GM21390 (cell line): ENCODE data around the gene CARMIL1.
"Not testable (repeated sequence)": the region's sequence is repeated elsewhere in the genome, so short reads cannot be mapped to it uniquely, and the experiment has no call there.

Experiments used
- ATAC-seq: cut with Tn5 transposase; IDR thresholded peaks from one replicate; pipeline ENCODE4 v1.9.1; 2021; ENCODE audit not compliant: unreplicated experiment

CARMIL1 gene

DNA sequence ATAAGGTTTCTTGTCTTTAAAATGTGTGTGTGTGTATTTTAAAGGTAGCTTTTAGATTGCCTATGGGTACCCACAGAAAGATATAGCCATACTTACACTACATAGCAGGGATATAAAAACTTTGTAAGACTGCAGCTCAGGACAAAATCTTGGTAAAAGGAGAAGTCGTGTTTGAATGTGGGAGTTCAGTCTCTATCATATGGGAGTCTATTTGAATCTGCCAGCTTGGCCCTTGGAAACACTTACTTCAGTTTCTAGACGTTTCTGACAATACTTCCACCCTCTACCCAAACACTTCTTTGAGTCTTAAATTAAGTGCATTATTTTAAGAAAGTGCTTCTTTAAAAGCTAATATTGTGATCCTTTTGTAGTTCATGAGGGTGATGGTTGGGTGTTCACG is 155.7 kb downstream of the CARMIL1 start:
- no peak for ATAC-seq

DNA sequence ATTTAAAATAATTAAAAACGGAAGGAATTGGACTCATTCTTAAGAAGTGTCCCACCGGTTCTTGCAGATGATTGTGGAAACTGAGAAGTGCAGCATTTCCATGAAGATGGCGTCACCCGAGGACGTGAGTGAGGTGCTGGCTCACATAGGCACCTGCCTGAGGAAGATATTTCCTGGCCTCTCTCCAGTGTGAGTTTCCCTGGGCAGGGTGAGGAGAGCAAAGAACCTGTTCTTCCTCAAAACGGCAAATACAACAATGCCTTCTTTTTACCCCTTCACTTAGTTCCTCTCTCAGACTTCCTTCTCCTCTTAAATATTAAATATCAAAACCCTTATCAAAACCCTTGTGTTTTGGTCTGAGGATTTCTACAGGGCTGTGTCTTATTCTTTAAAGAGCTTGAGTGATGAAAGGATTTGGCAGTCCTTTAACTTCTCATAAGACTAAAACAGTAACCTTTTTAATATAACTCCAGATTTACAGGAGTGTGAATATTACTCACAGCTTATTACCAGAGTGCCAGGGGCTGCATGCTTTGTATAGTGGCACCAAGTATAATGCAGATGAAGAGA is 156.3 kb downstream of the CARMIL1 start:
- ATAC-seq, result no peak

DNA sequence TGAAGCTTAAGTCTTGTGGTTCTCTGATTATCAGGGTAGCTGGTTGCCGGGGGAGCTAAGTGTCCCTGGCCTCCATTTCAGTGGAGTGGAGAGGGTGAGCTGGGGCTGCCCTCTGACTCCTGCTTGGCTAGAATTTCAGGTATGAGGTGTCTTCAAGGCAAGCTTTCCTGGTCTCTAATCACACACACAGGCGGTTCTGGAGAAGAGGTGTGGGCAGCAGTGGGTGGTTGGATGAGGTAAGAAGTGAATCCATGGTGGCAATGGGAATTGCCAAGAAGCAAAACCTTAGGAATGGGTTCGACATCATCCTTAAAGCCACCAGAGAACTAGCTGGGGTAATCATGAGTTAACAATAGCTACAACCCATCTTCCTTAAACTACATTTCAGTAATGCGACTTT is 157.6 kb downstream of the CARMIL1 start:
- ATAC-seq, result no peak

DNA sequence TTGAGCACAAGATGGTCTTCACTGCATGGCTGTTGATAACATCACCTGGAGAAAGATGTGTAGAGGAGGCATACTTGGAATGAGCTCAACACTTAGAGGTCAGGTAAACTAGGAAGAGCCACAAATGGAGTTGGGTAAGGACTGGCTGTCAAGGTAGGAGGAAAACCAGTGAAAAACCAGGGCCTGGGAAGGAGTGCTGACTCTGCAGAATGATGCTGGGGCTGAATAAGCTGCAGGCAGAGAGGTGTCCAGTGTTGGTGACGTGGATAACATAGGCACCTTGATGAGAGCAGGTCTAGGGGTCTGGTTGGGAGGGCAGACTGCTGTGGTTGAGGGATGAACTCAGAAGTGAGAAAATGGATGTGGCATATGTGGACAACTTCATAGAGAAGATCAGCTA is 160.2 kb downstream of the CARMIL1 start:
- ATAC-seq, result no peak

DNA sequence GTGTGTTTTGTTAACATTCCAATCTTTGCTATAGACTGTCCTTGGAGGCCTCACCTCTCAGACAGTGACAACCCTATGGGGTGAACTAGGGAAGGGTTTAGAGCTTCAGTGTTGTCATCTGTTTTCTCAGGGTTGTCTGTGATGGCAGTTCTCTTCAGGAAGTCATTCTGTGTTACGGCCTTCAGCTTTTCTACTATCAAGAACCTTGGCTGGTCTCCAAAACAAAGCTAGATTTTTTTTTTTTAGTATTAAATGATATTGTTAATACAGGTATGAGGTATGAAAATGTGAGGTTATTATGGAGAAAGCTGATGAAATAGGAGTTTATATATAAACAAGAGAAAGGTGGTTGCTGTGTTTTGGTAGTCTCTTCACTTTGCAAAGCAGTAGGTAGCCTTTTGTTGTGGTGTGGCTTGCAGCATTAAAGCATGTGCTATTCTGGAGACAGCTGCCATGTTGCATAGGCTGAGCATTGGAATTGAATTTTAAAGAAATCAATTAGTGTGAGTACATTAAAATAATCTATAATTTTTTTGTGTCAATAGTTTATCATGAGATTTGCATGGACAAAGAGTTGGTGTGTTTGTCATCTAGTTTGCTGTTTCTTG is 162.6 kb downstream of the CARMIL1 start:
- ATAC-seq, result no peak

DNA sequence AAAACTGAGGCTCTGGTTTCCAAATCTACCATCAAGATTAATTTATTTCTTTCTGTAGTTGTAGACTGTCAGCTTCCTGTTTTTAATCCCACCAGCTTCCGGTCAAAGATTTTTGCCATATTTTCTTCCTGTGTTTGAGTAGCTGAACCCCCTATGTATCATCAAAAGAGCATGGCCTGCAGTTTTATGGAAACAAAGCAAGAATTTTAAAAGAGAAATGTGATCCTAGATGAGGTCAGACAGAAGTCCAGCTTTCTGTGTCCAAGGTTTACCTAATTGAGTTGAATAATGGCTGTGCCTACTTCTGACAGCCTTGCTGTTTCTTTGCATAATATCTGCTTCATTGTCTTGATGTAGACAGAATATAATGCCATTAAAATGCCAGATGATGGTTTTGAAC is 163.7 kb downstream of the CARMIL1 start:
- no peak for ATAC-seq

DNA sequence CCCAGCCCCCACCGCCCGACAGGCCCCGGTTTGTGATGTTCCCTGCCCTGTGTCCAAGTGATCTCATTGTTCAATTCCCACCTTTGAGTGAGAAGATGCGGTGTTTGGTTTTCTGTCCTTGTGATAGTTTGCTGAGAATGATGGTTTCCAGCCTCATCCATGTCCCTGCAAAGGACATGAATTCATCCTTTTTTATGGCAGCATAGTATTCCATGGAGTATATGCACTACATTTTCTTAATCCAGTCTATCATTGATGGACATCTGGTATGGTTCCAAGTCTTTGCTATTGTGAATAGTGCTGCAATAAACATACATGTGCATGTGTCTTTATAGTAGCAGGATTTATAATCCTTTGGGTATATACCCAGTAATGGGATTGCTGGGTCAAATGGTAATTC is 165.3 kb downstream of the CARMIL1 start:
- not testable (repeated sequence) for ATAC-seq

DNA sequence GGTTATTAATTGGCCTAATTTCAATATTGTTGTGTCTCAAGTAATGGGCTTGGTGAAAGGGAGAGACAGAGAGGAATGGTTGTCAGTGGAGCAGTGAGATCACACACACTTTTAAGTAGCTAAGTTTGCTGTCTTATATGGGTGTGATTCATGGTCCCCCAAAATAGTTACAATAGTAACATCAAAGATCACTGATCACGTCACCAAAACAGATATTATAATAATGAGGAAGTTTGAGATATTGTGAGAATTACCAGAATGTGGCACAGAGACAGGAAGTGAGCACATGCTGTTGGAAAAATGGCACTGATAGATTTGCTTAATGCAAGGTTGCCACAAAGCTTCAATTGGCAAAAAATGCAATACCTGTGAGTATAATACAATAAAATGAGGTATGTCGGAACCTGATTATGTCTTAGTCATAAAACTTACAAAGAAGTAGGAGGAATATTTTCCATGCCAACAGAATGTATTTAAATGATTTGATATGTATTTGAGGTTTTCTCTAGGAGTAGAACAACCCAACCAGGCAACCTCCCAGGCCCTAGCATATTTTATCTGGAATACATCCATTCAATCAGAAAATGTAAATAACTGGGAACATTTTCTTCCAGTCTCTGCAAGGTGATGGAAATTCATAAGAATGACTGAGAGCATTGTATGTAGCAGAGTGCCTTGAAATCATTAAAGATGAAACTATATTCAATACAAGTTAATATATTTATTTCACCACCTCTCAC is 167.8 kb downstream of the CARMIL1 start:
- no peak for ATAC-seq

DNA sequence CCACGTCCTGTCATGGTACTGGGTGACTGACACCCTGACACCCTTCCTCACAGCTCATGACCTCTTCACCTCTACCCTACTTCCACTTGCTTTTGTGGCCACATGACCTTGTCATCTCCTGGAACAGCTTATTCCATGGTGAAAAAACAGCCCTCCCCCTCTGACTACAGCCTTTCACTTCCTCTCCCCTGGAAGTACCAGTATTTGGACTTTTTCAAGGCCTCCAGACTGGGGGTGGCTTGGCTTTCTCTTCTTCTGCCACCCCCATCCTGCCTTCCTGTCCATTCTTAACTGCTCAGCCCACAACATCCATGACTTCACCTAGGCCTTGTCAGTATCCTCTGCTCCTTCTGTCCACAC is 168.4 kb downstream of the CARMIL1 start:
- no peak for ATAC-seq

DNA sequence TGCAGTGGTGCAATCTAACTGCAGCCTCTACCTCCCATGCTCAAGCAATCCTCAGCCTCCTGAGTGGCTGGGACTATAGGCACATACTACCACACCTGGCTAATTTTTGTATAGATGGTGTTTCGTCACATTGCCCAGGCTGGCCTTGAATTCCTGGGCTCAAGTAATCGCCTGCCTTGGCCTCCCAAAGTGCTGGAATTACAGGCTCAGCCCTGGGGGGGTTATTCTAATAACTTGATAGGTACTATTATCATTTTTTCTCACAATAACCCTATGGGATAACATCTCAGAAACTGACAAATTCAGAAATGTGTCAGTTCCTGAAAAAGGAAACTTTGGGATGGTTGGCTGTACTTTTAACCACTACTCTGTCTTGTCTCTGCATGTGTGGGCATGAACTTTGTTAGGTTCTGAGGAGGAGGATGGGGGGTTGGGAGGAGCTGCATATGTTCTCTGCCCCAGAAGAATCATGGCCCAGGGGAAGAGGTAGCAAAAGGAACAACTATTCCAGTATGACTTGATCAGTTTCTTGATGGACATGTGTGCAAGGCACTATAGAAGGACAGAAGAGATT is 169.9 kb downstream of the CARMIL1 start:
- no peak for ATAC-seq

DNA sequence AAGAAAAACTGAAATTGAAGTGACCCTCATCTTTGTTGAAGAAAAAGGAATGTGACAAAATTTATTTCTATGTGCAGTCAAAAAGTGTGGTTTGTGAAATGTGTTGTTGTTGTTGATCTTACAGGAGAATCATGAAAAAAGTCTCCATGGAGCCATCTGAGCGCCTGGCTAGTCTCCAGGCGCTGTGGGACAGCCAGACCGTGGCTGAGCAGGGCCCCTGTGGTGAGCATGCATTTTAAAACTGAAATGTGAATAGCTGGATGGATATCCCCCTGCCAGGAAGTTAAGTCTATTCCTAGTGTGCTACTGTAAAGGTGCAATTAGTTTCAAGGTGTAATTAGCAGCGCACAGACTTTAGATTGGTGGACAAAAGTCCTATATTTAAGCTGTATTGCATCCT is 170.6 kb downstream of the CARMIL1 start:
- ATAC-seq, result no peak

DNA sequence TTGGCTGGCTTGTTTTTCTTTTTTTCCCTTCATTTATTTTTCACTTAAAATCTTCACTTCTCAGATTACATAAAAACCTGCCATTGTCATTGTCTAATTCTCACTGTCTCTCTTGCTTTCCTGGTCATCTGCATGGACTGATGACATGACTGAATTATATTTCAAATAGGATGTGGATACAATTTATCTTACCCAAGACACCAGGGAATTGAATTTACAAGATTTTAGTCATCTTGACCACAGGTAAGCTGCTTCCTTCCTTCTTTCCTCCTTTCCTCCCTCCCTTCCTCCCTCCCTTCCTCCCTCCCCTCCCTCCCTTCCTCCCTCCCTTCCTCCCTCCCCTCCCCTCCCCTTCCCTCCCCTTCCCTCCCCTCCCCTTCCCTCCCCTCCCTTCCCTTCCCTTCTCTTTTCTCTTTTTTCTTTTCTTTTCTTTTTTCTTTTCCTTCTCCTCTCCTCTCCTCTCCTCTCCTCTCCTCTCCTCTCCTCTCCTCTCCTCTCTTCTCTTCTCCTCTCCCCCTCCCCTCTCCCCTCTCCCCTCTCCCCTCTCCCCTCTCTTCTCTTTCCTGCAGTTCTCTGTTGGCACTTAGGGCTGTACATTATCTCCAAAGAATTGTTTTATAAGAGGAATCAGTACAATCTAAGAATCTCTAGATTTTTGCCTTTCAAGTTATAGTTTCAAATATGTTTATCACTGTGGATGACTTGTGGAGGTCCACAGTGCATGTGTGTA is 171.5 kb downstream of the CARMIL1 start:
- no peak for ATAC-seq

DNA sequence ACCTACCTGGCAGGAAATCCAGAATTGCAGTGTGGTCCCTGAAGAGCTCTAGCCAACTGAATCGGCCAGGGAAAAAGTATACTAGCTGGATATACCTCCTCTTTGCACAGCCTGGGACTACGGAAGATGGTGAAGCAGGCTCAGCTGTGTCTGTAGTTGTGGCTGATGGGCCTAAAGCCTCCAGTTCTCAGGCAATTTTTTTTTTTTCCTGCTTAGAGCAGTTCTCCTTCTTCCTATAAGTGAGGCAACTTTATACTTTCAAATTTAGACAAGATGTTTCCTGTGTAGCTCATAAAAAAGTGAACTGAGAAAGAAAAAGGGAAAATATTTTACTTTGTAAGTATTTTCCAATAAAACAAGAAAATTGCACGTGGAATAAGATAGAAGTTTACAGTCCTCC is 172.9 kb downstream of the CARMIL1 start:
- ATAC-seq, result no peak

DNA sequence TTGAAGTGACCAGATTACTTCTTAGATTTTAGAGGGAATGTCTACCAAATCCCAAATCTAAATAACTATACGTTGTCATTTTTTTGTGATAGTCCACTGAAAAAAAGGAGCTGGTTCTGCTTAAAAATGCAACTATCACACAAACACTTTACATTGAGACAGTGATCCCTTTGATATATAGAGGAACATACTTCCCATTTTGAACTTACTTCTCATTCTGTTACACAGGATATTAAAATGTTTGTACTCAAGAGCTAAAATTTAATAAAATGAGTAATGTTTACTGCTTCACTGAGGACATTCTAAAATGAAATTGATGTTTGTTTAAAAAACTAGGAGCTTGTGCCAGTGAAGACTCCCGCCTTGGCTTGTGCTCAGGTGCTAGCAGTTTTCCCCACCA is 174.1 kb downstream of the CARMIL1 start:
- ATAC-seq, result no peak

DNA sequence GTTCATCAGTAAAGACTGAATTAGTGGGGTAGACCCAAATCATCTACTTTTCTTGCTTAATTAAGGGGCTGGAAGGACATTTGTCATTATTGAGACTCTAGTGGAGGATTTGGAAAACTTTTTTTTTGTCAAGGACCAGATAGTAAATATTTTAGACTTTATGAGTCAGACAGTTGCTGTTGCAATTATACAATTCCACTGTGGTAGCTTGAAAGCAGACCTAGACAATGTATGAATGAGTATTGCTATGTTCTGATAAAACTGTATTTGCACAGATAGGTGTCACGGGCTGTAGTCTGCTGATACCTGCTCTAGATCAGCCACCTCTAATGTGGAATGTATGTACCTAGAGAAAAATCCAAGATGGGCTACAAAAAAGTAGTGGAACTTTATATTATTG is 175.0 kb downstream of the CARMIL1 start:
- no peak for ATAC-seq

DNA sequence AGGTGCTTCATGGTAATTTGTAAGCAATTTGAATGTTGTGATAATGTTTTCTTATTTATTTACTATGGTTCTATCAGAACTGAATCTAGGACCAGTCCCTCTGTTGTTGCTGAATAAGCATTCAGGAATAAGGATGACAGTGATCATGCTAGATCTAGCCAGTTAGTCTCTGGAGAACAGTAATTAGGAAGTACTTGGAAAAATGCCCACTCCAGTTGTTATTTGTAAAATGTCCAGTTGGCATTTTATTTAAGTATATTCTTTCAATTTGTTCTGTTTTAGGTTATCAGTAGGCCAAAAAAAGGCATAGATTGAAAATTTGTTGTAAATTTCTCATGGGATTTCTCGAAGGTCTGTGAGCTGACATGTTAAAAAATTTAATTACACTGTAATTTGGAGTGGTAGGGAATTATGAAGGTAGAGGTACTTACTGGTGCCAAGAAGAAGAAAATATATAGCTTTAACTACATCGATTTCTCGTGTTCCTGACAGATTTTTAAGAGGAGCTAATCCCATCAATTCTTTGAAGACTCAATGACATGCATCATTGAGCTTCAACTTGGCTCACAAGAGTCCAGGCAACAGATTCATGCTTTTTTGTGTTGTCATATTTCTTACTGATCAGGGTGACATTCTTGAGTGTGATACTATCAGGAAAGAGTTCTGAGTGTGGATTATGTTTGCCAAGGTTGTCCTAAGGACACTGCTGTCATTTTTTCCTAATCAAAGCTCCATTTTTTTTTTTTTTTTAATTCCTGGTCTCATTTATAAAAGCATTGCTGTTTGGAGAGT is 177.3 kb downstream of the CARMIL1 start:
- no peak for ATAC-seq

DNA sequence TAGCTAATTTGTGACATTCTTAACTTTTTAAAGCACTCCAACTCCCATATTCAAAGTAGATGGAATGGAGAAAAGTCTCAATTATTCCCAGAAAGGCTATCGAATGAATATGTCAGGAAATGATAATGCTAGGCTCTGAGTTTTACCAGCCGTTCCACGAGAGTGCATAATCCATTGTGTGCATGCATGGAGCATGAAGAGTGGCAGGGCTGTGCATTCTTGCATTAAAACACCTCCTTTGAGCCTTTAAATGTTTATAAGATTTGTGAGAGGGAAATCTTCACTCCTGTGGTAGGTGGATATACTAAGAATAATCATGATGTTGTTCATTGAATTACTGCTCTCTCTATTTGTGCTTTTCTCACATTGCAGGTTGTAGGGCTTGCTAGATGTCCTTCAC is 178.3 kb downstream of the CARMIL1 start:
- no peak for ATAC-seq

DNA sequence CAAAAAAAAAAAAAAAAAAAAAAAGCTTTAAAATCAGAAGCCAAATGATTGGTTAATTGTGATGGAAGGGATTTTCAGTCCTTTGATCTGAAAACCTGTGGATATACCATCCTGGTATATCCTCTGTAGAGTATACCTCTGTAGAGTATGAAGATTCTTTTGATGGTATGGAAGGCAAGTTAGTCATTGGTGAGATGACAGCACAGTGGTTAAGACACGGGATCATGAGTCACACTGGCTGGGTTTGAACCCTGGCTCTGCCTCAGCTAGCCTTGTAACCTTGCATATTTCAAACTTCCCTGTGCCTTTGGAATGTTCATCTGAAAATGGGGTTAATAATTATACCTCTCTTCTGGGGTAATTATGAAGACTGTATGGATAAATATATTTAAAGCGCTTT is 179.3 kb downstream of the CARMIL1 start:
- ATAC-seq, result no peak

DNA sequence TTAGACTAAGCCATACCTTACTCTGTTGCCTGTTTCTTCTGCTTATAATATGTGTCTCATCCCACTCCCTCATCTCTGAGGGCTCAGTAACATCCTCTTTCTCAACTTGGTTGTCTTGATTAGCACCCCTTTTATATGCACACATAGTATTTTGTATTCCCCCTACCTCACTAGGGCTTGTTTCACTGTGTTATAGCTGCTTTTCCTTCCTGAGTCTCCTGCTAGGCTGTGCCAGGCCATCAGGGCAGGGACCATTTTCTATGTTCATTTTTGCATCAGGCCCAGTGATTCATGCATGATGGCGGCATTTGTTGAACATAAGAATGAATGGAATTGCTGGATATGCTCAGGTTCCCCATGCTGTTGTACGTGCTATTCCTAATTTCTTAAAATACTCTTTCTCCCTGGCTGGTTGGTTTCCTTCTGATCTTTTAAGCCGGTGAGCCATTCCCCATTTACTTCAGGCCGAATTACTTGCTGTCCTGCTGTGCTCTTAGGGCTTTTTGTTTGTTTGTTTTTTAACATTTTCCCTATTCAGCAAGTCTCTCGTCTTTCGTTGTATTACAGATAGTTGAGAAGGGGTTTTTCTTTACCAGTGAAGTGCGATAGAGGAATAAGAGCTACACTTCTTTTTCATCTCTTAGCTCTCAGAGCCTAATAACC is 183.2 kb downstream of the CARMIL1 start:
- no peak for ATAC-seq

DNA sequence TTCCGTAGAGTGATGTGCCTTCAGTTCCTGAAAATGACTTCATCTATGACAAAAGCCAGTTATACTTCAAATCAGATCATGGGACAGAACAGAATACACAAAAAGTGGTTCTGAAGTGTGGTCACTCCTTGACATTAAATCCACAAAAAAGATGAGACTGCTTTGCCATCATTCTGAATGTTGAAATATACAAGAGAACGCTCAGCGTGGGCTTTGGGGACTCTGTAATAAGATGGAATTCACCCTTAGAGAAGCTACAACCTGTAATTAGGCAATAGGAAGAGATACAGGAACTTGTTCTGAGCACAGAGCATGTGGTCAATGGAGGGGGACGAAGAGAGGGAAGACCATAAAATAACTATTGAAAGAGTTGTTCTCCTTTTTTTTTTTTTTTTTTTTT is 184.3 kb downstream of the CARMIL1 start:
- ATAC-seq, result no peak
